Breast epithelium (tissue), 3 donors: Measurements from ENCODE around the gene RRM1.

Experiments used
- CTCF ChIP-seq, 3 donors: fragments of 450-650 bp; IDR thresholded peaks; one replicate each; pipeline ENCODE4 v1.5.1; 2016 to 2017; ENCODE audit warnings: antibody characterized with exemption in 3 of 3, mild to moderate bottlenecking in 3 of 3, moderate library complexity in 3 of 3
- POLR2A ChIP-seq: fragments of 450-650 bp; IDR thresholded peaks from one replicate; pipeline ENCODE4 v1.6.1; 2016; ENCODE audit warnings: antibody characterized with exemption, mild to moderate bottlenecking, moderate library complexity
- POLR2AphosphoS5 ChIP-seq, 3 donors: sonication (generic); formaldehyde crosslinking; IDR thresholded peaks; one replicate each; pipeline ENCODE4 v1.6.1; 2017; ENCODE audit warnings: antibody characterized with exemption in 3 of 3

- no peak for TF ChIP-seq CTCF (IDR thresholded peaks at IDR 0.05)
- no peak for TF ChIP-seq POLR2A
- no peak for TF ChIP-seq POLR2AphosphoS5 (IDR thresholded peaks at IDR 0.05)
Measured at GRCh38 chr11:4146772-4147098, 52.1 kb downstream of the RRM1 start.
